Stimulated activated CD4-positive, alpha-beta T cell treated with anti-CD3 and anti-CD28 coated beads, Interleukin-15, amount 100 ng/mL, for 1 hour (primary cell): Measurements from ENCODE around the gene C1QTNF9.
"Not testable (repeated sequence)": the region's sequence is repeated elsewhere in the genome, so short reads cannot be mapped to it uniquely, and the experiment has no call there.

ENCODE experiments used
- DNase-seq, 2 donors: peaks; one replicate each; pipeline ENCODE4 v3.0.0-alpha.2; 2020; ENCODE audit warnings: low read depth in 1 of 2, low spot score in 1 of 2

The C1QTNF9 gene

GRCh38 chr13:24319641-24320040, 10.3 kb downstream of the C1QTNF9 start:
- not testable (repeated sequence) for DNase-seq

- DNase-seq: not testable (repeated sequence)
Measured at GRCh38 chr13:24321416-24321815, 12.0 kb downstream of the C1QTNF9 start.

DNA sequence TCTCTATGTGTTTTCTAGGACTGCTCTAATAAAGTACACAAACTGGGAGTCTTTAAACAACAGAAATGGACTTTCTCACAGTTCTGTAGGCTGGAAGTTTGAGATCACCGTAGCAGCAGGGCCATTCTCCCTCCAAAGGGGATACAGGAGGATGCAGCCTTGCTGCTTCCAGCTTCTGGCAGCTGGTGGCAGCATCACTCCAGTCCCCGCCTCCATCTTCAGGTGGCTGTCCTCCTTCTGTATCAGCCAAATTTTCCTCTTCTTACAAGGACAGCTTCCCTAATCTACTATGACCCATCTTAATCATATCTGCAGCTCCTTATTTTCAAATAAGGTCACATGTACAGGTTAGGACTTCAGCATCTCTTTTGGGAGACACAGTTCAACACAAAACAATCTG, 13.1 kb downstream of the C1QTNF9 start:
- DNase-seq: not testable (repeated sequence)

DNA sequence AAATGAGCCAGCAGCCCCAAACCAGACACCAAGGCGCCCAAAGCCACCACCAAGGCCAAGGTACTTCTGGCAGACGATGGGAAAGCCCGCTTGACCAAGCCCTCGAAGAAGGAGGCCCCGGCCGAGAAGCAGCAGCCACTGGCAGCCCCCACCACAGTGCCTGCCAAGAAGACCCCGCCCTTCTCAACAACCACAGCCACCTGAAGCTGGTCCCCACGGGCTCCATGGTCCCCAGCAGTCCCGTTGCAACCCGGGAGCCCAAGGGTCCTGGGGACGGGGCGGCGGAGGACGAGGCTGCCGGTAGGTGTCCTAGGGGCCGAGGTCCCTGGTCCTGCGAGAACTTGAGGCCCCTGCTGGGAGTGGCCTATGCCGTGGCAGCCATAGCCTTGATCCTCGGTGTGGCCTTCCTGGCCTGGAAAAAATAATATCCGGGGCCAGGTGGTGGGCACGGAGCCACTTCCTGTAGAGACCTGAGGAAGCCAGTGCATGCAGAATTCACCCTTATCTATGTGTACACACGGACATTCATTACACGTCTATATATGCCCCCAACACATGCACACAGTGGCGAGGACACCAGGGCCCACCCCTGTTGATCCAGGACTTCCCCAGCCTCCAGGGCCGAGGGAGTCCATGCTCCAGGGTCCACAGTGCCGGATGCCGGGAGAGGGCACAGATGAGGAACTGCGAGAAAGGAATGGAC, 13.8 kb downstream of the C1QTNF9 start:
- no peak for DNase-seq

DNA sequence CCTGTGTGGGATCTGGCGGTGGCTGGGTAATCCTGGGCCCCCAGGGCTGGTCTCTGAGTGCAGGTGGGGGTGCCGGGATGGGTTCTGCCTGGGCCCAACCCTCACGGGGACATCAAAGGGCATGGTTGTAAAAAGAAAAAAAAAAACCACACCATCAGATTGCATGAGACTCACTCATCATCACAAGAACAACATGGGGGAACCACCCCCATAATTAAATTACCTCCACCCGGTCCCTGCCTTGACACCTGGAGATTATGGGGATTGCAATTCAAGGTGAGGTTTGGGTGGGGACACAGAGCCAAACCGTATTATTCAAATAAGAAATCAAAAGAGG, 14.3 kb downstream of the C1QTNF9 start:
- no peak for DNase-seq

DNA sequence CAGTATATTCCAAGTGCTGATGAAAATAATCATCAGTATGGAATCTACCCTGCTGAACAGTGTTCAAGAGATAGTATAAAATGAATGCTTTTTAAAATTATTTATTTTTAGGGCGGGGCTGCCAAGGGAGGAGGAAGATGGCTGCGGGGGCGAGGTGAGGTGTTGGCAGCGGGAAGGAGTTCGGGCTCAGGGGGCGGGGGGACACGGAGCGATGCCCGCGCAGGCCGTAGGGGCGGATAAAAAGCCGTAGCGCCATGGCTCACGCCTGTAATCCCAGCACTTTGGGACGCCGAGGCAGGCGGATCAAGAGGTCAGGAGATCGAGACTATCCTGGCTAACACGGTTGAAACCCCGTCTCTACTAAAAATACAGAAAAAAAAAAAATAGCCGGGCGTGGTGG, 18.2 kb downstream of the C1QTNF9 start:
- not testable (repeated sequence) for DNase-seq

DNA sequence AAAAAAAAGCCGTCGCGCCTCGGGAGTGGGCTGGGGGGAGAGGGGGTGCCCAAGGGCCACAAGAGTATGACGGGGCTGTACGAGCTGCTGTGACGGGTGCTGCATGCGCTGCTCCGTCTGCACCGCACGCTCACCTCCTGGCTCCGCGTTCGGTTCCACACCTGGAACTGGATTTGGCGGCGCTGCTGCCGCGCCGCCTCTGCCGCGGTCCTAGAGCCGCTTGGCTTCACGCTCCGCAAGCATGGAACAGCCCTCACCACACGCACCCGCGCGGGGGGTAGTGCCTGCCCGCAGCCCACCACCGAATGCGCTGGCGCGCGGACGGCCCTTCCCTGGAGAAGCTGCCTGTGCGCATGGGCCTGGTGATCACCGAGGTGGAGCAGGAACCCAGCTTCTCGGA, 18.8 kb downstream of the C1QTNF9 start:
- no peak for DNase-seq

DNA sequence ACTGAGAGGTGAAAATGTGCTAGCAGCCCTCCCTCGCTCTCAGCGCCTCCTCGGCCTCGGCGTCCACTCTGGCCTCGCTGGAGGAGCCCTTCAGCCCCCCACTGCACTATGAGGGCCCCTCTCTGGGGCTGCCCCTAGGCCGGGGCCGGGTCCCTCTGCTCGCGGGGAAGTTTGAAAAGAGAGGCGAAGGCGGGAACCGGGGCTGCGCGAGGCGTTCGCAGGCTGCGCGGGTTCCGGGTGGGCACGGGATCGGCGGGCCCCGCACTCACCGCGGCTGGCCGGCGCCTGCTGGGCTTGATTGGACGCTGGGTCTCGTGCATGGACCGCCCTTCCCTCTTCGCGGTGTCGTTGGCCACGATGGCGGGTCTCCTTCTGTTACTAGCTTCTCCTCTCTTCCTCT, 29.3 kb downstream of the C1QTNF9 start:
- DNase-seq: no peak

DNA sequence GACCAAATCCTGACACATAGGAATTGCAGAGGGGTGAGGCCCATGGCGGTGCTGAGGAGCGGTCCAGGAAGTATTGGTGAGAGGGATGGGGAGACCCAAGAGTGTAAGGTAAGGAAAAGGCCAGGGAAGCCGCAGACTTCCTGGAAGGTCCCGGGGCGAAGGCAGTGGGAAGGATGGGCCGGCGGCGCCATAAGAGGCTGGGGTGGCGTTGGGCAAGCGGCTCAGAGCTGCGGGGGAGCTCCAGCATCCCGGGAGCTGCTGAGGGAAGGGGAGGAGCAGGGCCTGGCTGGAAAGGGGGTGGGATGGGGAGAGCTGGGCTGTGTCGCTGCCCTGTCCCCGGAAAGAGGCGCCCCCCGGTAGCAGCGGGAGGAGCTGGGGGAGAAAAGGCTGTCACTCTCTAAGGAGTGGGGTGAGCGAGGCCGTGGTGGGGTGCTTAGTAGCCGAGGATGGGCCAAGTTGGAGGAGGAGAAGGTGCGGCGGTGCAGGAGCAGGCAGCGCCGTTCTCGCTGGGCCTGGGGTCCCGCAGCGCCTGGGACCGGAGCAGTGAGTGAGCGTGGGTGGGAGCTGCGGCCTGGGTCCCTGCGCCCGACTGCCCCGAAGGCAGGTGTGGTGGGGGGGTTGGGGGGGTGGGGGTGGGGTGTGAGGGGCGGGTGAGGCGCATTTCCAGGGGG, 30.7 kb downstream of the C1QTNF9 start:
- no peak for DNase-seq

DNA sequence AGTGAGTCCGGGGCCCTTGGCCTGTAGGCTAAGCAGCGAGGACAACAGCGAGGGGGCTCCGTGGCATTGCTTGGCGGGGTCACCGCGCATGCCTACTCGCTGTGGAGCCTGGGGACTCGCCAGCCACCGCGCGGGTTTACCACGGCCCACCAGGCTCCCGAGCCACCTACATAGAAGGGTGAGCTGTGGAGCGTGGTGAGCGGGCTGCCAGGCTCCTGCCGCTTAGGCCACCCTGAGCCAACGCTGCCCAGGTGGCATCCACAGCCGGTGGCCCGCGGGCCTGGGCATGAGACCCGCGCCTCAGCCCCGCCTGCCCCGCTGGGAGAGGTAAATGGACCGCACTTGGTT, 31.2 kb downstream of the C1QTNF9 start:
- no peak for DNase-seq

- no peak for DNase-seq
Measured at GRCh38 chr13:24341439-24341838, 32.1 kb downstream of the C1QTNF9 start.

GRCh38 chr13:24348385-24348784, 39.0 kb downstream of the C1QTNF9 start:
- no peak for DNase-seq

DNA sequence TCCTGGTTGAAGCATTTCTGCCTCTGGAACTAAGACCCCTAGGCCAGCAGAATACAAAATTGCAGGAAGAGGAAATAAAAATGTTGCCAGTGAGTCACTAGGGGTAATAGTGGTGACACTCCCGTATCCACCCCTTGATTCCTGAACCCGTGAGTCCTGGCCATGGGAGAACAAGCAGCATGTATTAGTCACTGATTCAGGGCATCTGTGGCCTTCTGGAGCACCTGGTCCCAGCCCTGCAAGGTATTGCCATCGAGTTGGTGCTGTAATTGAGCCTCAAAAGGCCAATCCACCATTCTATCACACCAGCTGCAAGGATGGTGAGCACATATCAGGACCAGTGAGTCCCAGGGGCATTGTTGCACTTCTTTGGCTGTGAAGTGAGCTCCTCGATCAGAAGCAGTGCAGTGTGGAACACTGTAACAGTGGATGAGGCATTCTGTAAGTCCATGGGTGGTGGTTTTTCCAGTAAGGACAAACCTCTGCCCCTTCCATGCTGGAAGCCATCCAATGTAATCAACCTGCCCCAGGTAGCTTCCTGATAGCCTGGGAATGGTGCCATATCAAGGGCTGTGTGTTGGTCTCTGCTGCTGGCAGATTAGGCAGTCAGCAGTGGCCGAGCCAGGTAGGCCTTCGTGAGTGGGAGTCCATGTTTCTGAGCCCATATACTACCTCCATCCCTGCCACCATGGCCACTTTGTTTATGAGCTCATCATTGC, 39.6 kb downstream of the C1QTNF9 start:
- DNase-seq: no peak

DNA sequence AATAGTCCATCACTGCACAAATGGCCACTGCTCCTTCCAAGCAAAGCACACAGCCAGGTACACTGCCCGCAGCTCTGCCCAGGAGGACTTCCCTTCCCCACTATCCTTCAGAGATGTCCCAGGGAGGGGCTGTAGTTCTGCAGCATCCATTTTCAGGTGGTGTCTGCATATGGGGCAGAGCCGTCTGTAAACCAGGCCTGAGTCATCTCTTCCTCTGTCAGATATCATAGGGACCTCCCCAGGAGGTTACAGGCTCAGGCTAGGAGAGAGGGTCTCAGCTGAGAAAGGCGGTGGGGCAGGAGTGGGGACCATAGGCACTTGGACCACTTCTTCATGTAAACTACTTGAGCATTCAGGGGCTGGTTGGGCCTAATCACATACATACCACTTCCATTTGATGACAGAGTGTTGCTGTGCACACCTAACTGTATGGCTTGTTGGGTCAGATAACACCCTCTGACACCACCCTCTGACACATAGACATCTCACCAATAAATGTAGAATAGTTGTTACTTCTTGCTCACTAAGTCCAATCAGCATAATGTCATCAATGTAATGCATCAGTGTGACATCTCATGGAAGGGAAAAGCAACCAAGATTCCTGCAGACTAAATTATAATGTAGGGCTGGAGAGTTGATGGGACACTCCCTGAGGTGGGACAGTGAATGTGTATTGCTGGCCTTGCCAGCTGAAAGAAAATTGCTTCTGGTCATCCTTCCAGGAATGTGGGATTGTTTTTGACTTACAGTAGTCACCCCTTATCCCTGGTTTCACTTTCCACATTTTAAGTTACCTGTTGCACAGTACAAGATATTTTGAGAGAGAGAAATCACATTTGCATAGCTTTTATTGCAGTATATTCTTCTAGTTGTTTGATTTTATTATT, 40.6 kb downstream of the C1QTNF9 start:
- not testable (repeated sequence) for DNase-seq

DNA sequence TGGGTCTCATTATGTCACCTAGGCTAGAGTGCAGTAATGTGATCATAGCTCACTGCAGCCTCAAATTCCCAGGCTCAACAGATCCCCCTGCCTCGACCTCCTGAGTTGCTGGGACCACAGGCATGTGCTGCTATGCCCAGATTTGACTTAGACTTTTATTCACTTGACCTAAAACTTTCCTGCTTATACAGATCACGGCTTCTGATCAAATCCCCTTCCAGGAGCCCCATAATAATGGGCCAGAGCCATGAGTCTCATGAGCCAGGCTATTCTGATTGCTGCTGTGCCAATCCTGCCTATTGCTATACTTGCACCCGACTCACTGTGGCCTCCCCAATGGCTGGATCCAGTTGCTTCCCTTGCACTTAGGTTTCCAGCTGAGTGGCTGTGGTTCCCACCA, 42.0 kb downstream of the C1QTNF9 start:
- no peak for DNase-seq

DNA sequence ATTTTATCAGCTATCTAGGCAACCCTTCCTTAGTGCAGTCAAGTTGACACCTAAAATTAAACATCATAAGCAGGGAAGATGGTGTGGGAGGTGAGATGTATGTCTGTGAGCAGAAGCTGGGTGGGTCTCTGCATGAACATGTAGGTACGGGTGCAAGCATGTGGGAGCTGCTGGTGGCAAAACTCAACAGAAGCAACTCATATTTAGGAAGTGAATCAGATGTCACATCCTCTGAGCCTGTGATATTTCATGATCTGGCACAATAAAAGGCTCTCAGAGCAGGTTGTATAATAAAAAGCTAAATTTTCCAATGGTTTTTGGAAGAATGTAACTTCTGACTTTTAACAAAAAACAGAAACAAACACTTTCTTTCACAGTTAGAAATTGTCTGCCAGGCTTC, 44.4 kb downstream of the C1QTNF9 start:
- DNase-seq: no peak

DNA sequence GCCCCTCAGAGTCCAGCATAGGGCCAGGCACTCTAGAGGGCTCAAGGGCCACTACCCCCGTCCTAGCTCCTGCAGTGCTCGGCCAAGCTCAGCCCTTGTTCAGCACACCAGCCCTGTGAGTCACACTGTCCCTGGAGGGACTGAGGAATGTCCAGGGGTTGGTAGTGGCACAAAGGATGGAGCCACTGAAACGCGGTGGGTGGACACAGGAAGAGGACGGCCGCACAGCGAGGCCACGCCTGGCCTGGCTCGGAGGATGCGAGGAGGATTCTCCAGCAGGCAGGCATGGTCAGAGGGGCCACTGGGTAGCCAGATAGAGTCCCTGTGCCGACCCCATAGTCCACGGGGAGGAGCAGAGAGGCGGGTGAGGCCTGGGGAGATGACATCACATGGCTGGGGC, 45.7 kb downstream of the C1QTNF9 start:
- DNase-seq: no peak

GRCh38 chr13:24356270-24356669, 46.9 kb downstream of the C1QTNF9 start:
- no peak for DNase-seq

DNA sequence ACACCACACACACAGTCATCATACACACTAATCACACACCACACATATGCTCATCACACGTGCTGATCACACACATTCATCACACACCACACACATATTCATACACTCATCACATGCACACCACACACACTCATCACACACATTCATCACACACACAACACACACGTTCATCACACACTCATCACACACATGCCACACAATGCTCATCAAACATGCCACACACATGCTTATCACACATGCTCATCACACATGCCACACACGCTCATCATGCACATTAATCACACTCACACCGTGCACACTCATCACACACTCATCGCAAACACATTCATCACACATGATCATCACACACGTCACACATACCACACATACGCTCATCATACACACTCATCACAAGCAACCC, 47.5 kb downstream of the C1QTNF9 start:
- no peak for DNase-seq

GRCh38 chr13:24357756-24358155, 48.4 kb downstream of the C1QTNF9 start:
- DNase-seq: no peak

DNA sequence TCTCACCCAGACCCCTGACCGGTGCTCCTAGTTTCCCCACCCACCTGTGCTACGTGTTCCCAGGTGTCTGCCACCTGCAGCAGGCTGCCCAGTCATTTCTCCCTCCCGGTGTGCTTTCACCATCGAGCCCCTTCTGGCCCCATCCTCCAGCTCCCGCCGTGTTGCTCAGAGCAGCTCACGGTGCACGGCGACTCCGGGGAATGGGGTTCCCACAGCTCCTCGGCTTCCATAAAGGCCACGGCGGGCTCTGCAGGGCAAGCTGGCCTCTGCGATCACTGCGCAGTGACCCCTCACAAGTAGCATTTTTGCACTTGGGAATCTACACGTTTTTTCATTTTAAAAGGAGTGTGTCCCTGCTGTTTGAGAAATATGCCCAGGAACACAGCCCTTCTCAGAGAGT, 49.5 kb downstream of the C1QTNF9 start:
- not testable (repeated sequence) for DNase-seq

DNA sequence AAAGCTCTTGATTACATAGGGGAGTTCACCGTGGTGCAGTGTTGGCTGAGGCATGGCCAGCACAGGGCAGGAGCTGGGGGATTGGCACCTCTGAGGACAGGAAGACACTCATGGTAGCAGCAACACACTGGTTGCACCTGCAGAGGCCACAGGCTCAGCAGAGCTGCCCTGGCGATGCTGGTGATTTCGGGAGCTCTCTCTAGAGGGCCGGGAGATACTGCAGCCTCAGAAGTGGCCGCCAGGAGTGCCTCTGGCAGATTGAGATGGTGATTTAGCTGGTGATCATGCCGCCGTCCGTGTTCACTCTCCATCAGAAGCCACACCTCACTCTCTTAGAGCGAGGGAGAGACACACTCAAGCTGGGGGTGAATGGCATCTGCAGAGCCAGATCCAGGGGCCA, 49.9 kb downstream of the C1QTNF9 start:
- DNase-seq: not testable (repeated sequence)
